ENCODE results near the gene NSUN3. TPM values are rescaled to one million over a fixed set of nuclear protein-coding genes. Genes with fewer than 3 reads are reported as not detected.

The NSUN3 gene
- total RNA-seq, result 12.3 and 13.1 TPM in 2 replicates

GRCh38 chr3:94062513-94063404, at the start of gene NSUN3, which contains the start of gene DHFR2:
NSUN3 (plus strand) TSS chr3:94063061; CDS start chr3:94063127, 66 bp downstream.
DHFR2 (minus strand) TSS chr3:94062916; CDS start chr3:94061511, 1,405 bp downstream.

GRCh38 chr3:94028093-94028837, 34.6 kb upstream of the NSUN3 start, which contains the start of gene STX19:
STX19 (minus strand) TSS chr3:94028597; CDS start chr3:94015269, 13,328 bp downstream.

Other genes starting within 250 kb of the NSUN3 start
- 17.9 and 18.1 TPM in 2 replicates for gene PROS1, start 89.2 kb upstream of the NSUN3 start, total RNA-seq
- gene ARL13B, start 82.9 kb upstream of the NSUN3 start, total RNA-seq, result 4.5 and 4.9 TPM in 2 replicates
- gene STX19, start 34.5 kb upstream of the NSUN3 start, total RNA-seq, result not detected in 2 replicates
- 4.9 and 5.5 TPM in 2 replicates for gene DHFR2, start 145 bp upstream of the NSUN3 start, total RNA-seq